Occipital lobe (tissue), 2 donors: ENCODE measurements around the gene SLC29A2. TPM values are rescaled to one million over a fixed set of nuclear protein-coding genes. Genes with fewer than 3 reads are reported as not detected.

Experiments used
- DNase-seq: peaks from one replicate; lab custom pipeline; 2025; lab: John Stamatoyannopoulos, UW
- total RNA-seq: library from RNA; depleted of rRNA; stranded (reverse); fragments of >200 nt; gene quantifications from one replicate; pipeline ENCODE4 v1.2.3, GENCODE V29; 2014

Gene SLC29A2, protein sequence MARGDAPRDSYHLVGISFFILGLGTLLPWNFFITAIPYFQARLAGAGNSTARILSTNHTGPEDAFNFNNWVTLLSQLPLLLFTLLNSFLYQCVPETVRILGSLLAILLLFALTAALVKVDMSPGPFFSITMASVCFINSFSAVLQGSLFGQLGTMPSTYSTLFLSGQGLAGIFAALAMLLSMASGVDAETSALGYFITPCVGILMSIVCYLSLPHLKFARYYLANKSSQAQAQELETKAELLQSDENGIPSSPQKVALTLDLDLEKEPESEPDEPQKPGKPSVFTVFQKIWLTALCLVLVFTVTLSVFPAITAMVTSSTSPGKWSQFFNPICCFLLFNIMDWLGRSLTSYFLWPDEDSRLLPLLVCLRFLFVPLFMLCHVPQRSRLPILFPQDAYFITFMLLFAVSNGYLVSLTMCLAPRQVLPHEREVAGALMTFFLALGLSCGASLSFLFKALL
- total RNA-seq: 1.4 TPM

DNA sequence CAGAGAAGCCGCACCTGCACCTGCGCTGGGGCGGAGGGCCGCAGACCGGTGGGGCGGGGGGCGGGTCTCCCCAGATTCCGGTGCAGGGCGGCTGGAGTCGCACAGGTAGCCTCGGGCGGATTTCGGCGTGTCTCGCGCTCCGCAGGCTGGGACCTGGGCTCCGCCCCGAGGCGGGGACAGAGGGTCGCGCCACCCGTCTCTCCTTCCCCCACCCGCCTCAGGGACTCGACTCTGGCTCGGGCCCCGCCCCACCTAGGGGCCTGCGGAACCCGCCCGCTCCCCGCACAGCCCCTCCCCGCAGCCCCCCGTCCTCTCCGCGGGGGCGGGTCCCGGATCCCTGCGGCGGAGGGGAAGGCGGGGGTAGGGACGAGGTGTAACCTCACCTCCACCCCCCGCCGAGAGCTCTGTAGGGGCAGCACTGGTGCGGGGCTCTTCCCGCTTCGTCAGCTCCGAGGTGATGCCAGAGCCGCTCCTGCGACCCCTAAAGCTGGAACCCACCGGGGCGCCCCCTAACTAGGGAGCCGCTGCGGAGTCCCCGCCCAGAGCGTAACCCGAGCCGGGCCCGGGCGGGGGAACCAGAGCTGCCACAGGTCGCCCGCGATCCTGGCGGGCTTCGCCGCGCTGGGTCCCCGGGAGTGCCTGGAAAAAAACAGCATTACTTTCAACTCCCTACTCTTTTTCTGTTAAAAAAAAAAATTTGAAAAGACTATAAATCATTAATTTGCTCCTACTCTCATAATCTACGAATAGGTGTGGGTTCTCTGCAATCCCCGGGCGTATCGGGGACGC lies at the start of gene SLC29A2:
Gene SLC29A2 (minus strand): TSS at position 134 of the 789 bp plus-strand sequence. CDS start 169 bp downstream, outside the sequence.
- no peak for DNase-seq

DNA sequence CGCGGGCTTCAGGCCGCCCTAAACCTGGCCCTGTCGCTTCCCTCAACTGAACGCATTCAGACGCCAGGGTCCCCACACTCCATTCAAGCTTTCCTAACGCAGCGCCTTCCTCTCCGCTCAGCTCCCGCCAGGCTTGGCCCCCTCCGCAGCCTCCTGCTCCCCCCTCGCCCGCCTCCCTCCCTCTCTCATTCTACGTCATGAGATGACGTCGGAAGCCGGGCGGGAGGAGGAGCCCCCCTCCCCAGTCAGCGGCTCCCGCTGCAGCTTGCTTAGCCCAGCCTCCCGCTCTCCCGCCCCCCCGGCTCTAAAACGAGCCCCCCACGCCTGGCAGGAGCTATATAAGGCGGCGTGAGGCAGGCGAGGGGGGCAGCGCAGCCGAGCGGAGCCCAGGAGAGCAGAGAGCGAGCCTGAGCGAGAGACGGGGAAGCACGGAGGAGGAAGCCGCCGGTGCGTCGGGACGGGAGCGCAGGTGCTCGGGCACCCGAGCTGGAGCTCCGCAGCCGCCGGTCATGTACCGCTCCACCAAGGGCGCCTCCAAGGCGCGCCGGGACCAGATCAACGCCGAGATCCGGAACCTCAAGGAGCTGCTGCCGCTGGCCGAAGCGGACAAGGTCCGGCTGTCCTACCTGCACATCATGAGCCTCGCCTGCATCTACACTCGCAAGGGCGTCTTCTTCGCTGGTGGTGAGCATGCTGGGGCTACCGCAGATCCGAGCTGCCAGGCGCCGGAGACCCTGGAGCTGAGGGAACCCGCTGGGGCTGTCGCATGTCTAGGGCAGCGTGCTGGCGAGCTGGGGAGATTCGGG lies 49.3 kb upstream of the SLC29A2 start, which contains the start of gene NPAS4:
Gene NPAS4 (plus strand): TSS at position 365 of the 806 bp plus-strand sequence. CDS start 145 bp downstream, at position 510.
- DNase-seq: peak; percentile 48

DNA sequence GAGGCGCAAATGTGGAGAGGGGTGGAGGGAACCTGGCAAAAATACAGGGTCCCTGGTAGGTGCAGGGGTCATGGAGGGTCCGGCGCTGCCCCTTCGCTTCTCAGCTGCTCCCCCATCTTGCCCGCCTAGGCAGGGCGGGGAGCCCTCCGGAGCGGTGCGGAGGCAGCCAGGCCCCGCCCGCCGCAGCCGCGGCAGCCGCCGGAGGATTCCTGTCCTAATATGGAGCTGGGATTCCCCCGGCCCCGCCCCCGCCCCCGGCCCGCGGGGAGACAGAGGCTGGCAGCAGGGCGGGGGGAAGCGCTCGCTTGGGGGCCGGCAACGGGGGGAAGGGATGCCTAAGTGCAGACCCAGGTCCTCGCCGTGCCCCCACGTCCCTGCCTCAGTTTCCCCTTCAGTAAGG lies 48.3 kb upstream of the SLC29A2 start:
- no peak for DNase-seq

DNA sequence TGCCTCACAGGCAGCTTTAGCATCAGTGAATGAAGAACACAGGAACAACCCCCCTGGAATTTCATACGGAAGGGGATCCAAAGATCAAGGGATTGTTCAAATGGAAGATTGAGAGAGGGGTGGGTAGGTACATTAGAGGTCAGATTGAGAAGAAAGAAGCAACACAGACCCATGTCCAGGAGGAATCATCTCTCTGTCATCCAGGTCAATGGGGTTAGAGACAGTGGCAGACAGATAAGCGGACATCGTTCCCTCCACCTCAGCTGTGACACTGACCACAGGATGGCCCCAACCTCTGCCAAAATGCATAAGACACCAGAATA lies 47.4 kb upstream of the SLC29A2 start:
- DNase-seq: no peak

DNA sequence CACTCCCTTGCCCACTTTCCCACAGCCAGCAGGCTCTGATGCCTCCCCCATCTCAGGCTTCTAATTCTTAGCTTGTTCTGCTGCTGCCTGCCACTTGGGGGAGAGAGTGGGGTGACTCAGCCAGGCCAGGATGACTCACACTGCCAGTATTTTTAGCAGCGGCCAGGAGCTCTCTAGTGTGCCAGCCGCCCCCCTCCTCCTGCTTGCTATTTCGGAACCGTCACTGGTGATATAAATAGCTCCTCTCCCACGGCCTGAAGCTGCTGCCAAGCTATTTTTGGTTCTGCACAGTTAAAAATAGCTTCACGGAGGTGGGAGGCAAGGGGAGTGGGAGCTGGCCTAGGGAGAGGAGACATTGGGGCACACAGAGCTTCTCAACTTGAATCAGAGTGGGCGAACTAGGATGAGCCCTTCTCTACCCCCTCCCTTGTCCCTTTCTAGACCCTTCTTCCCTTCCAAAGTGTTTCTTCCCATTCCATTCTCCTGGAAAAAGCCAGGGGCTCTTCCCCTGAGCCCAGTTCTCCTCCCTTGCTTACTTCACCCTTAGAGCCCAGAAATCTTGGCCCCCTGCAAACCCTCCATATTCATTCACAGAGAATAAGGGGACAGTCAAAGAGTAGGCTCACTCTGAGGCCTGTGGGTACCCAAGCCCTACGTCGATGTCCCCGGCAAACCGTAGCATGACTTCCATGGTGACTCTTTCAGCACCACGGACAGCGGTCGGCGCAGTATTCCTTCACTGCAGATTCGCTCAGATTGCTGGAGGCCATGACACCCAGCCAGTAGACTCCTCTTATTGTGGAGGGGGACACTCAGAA lies 46.8 kb upstream of the SLC29A2 start:
- DNase-seq: peak; percentile 83

DNA sequence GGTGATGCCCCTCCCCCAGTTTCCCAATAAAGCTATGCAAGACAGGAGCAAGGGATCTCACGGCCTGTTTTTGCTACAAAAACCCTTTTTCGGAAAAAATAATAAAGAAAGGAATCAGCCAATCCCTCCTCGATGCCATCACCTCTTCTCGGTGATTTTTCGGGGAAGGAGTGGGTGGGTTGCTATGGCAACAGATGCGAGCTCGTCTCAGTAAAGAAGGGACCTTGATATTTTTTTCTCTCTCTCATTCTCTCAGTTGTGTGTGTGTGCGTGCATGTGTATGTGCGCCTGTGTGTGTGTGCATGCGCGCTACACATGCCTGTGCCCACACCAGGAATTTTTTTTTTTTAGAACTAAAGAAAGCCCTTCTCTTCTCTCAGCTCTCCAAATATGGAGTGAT lies 45.4 kb upstream of the SLC29A2 start:
- peak; percentile 73 for DNase-seq

DNA sequence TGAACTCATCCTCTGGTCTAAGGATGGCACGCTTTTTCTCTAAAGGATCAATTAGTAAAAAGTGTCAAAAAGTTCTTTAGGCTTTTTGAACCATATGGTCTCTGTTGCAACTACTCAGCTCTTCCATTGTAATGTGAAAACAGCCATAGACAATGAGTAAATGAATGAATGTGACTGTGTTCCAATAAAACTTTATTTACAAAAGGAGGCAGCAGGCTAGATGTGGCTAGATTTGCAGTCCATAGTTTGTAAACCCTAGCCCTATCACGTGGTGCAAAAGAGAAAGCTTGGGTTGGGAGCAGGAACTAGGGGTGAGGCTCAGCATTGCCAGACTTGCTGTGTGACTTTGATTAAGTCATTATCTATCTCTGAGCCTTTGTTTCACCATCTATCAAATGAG lies 43.9 kb upstream of the SLC29A2 start:
- no peak for DNase-seq

DNA sequence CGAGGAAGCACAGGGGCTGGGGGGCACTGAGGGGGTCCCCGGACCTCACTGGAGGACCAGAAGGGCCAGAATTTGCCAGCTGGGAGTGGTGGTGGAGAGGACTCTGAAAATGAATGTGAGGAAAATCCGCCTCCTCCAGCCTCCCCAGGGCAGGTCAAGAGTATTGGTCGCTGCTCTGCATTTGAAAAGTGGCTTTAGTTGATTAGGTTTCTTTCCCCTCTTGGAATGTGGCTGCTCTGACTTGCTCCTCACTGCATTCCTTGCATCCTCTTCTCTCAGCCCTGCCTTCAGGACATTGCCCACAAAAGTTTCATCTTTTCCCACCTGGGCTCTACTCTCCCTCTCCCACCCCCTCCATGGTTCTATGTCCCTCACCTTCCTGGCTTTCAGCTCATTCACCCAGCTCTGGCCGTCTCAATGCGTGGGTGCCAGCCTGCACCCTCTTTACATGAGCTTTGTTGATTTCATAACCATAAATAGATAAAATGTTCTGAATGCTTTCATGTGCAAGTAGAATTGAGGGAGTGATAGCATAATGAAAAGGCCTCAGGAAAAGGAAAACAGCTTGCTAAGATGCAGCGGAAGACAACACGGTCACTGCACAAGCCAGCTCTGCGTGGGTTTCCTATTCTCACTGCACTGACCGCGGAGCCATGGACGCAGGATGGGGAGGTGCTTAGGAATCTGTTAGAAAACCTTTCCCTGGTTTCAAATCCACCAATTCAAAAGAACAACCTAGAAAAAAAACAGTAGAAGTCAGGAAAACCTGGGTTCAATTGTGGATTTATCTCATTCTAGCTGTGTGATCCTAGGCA lies 42.8 kb upstream of the SLC29A2 start:
- no peak for DNase-seq

DNA sequence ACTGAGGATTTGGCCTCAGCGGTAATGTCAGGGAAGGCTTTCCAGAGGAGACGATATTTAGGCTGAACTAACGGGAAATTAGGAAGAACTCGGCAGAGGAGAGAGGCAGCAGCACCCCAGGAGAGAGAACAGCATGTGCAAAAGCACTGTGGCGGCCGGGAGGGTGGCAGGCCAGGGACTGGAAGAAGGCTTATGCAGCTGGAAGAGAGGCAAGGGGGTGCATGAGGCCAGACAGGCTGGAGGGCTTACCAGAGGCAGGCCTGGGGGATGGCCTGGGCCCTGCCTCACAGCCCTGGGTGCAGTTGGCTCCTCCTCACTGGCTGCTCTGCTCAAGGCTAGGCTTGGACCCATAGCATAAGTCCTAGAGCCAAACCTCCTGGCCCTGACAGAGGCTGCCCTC lies 41.6 kb upstream of the SLC29A2 start:
- DNase-seq: no peak

DNA sequence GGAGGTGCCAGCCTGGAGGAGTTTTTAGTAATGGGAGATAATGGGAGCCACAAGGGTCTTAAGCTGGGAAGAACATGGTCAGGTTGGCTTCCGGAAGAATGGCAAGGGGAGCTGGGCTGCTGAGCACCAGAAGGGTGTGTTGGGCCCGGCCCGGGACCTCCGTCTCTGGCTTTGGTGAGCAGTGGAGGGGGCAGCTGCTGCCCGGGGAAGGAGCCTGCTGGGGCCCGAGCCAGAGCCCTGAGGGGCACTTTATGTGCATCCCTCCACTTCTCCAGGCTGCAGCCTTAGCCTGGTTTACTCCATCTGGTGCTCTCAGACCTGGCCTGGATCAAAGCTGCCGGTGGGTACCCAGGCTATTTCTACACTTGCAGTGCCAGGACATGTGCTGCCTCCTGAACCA lies 40.5 kb upstream of the SLC29A2 start:
- DNase-seq: no peak

DNA sequence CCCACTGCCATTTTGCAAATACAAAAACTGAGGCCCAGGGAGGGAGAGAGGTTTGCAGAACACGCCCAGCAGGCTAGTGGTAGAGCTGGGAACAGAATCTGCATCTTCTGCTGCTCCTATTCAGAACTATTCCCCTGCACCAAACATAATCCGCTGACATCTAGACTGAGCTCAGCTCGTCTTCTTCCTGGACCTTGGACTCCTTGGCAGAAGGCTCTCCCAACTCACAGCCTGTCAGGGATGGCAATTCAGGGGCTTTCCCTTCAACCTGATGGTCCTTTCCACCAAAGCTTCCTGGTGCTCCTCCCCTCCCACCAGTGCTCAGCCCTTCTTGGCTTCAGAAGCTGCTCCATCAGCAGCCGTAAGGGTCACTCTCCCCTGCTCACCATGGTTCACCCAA lies 39.8 kb upstream of the SLC29A2 start:
- no peak for DNase-seq

DNA sequence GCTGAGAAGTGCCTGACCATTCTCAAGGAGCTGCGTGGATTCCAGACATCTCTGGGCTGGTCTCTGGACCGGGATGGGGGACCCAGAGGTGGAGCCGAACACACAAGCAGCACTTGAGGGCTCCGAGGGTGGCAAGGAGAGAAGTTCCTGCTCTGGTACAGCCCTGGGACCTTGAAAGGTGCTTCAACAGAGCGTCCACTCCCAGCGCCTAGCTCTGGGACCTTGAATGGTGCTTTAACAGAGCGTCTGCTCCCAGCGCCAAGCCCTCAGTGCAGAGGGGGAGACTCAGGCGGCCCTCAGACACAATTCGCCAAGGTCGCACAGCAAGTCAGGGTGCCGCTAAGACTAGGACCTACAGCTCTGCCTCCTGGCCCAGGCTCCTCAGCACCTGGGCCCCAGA lies 38.6 kb upstream of the SLC29A2 start:
- DNase-seq: no peak

DNA sequence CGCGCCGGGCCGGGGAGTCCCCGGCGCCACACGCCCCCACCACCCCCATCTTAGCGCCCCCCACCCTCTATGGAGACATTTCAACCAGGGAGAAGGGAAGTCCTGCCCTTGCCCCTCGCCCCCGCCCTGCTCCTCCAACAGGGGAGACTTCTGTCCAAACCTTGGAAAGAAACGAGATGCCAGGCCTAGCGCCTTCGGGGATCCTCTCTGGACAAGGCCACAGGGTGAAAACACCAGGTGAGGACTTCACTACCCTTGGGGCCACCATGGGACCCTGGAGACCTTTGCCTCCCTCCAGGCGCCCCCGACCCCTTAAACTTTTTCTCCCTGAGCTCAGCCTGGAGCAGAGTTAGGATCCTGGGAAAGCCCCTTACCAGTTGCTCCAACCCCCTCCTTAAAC lies 37.7 kb upstream of the SLC29A2 start:
- no peak for DNase-seq

DNA sequence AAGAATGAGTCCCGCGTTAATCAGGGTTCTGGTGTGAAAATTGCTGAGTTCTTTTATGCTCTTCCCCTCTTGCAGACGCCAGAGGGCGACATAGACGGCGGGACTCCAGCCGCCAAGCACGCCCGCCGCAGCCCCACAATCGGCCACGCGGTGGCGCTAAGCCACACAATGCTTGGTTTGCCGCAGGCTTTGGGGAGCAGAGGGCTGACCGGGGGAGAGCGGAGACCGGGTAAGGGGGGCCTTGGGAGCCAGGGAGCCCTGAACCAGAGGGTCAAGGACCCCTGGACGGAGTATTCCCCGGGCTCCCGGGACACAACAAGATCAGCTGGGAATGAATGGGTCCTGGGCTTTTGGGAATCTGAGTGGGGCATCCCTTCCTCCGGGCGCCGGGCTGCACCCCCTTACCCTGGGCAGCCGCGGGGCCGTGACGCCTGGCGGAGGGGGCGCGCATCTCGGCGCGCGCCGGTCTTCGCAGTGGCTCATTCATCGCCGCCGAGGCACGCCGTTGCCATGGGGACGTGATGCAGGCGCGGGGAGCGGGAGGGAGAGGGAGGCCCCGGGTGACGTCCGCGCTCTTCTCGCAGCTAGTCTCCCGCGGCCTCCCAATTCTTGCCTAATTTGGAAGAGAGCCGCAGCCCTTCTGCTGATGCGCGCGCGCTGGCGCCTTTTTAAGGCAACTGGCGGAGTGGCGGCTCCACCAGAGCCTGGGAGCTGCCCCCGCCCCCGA lies 37.1 kb upstream of the SLC29A2 start:
- peak; percentile 86 for DNase-seq

DNA sequence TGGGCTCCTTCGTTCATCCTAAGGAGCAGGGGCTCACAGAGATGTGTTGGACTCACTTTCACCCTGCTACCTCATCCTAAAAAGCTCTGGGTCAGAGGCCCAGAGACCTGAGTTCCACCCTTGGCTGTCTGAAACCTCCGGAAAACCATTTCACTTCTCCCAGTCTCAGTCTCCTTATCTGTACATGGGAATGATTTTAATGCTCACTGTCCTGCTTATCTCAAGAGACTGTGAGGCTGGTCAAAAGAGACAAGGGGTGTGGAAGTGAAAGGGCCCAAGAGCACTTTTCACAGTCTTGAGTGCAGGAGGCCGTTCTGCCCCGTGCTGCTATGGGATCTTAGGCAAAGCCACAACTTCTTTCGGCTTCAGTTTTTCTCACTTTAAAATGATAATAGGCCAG lies 36.1 kb upstream of the SLC29A2 start:
- no peak for DNase-seq

DNA sequence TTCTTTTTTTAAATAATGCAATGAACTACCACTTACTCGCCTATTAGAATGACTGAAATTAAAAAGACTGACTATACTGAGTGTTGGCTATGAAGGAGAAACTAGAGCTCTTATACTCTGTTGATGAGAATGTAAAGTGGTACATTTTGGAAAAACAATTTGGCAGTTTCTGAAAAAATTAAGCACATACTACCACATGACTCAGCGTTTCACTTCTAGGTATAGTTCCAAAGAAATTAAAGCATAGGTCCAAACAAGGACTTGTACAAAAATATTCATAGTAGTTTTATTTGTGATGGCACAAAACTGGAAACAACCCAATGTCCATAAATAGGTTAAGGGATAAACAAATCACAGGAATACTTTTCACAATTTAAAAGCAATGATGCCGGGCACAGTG lies 22.4 kb upstream of the SLC29A2 start:
- no peak for DNase-seq

DNA sequence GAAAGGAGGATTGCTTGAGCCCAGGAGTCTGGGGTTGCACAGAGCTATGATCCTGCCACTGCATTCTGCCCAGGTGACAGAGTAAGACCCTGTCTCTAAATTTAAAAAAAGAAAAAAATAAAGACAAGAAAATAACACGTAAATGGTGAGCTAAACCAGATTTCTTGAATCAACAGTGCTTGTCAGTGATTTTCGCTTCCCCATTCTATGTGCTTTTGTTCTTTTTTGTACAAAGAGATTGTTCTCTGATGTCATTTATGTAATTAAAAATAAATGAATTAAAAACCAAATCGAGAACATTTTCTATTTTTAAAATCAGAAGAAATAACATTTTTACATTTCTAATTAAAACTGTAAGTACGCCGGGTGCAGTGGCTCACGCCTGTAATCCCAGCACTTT lies 19.8 kb upstream of the SLC29A2 start:
- no peak for DNase-seq

DNA sequence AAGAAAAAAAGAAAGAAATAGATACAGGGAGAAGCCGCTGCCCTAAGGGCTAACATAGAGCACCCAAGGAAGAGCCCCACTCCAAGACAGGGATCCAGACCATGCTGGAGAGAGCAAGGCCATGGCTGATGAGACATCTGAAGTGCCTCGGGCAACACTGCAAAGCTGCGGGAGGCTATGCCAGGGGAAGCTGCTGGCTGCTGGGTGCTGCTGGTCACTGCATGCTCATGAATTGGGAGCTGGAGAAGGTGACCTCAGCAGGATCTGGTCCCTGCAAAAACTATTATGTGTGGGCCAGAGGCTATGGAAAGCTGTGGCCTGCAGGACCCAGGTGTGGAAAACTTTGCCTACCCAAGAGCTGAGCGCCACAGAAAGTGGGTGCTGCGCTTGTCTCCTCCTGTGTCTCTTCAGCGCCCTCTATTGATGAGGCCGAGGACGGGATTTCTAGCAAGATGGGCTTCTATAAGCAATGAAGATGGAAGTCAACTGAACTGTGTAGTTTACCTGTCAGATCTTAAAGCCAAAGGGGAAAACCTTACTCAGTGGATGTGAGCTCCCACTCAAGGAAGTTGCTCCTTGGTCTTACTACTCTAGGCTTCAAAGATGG lies 17.3 kb upstream of the SLC29A2 start:
- DNase-seq: no peak
